Uterus (tissue), 4 donors: ENCODE data around the gene KDM8. TPM values are rescaled to one million over a fixed set of nuclear protein-coding genes. Genes with fewer than 3 reads are reported as not detected.

ENCODE experiments used
- DNase-seq, 2 donors: peaks; one replicate each; pipeline ENCODE4 v3.0.0-alpha.2; 2019 to 2020
- H3K27ac ChIP-seq, 2 donors: fragments of 200-600 bp; sonication (generic); 1 replicate in 1 of 2; 2 replicates in 1 of 2; pipeline ENCODE4 v1.5.1; 2016 to 2018
- H3K27me3 ChIP-seq, 2 donors: fragments of 200-600 bp; sonication (generic); one replicate each; pipeline ENCODE4 v1.5.1; 2018 to 2019; ENCODE audit warnings: control low read depth in 1 of 2
- H3K36me3 ChIP-seq, 2 donors: fragments of 200-600 bp; sonication (generic); one replicate each; pipeline ENCODE4 v1.5.1; 2019; ENCODE audit warnings: control low read depth in 1 of 2
- H3K4me1 ChIP-seq, 2 donors: fragments of 200-600 bp; sonication (generic); one replicate each; pipeline ENCODE4 v1.5.1; 2018 to 2019; ENCODE audit warnings: control low read depth in 1 of 2
- H3K4me3 ChIP-seq, 2 donors: fragments of 200-600 bp; sonication (generic); 1 replicate in 1 of 2; 2 replicates in 1 of 2; pipeline ENCODE4 v1.5.1; 2018 to 2019; ENCODE audit warnings: mild to moderate bottlenecking in 1 of 2
- H3K9me3 ChIP-seq, 2 donors: fragments of 200-600 bp; sonication (generic); one replicate each; pipeline ENCODE4 v1.5.1; 2019; ENCODE audit warnings: control low read depth in 1 of 2
- POLR2A ChIP-seq, 2 donors: fragments of 450-650 bp; IDR thresholded peaks; one replicate each; pipeline ENCODE4 v1.6.1; 2016; ENCODE audit warnings: antibody characterized with exemption in 2 of 2, mild to moderate bottlenecking in 1 of 2, moderate library complexity in 1 of 2
- intact Hi-C: fragments of 100-400 bp; cut with DNase I; formaldehyde crosslinking; loops from one replicate; pipeline ENCODE4 v1.15.1; 2023; ENCODE audit warnings: low total_unique reads
- total RNA-seq, 4 donors: library from RNA; depleted of rRNA in 3 of 4; stranded (reverse); fragments of >200 nt in 3 of 4; gene quantifications; one replicate each; pipeline versions ENCODE4 v1.1.0 to v1.2.4, GENCODE V29; 2014 to 2023
- TF ChIP-seq, protein P1 (sequence below), 4 experiments: fragments of 200-600 bp in 2 of 4; fragments of 450-650 bp in 2 of 4; sonication (generic) in 2 of 4; IDR thresholded peaks; one replicate each; pipeline ENCODE4 v1.5.1; 2016 to 2019; ENCODE audit warnings: antibody characterized with exemption in 4 of 4, mild to moderate bottlenecking in 2 of 4, moderate library complexity in 1 of 4
- donor health status: DM: yes; HTN: yes; CAD: no.

KDM8 gene
- total RNA-seq, 4 donors from 2014 or later: 4.1 to 31.0 (median 11.5) TPM; not detected in 1

GRCh38 chr16:27242868-27243590 is 39.7 kb downstream of the KDM8 start:
- Histone ChIP-seq H3K4me3 (peak overlapping the region in 1 of 2 donors; percentile 18), H3K4me1 (peaks cover 6 to 25% of the 10 kb centered on the region in 2 donors), H3K27me3 (no peaks in the 10 kb centered on the region), H3K9me3 (no peaks in the 10 kb centered on the region), H3K27ac (peak overlapping the region; percentile 82 to 87), H3K36me3 (no peaks in the 10 kb centered on the region)
- no peak for TF ChIP-seq POLR2A (IDR thresholded peaks at IDR 0.05)
- TF ChIP-seq, protein P1, sequence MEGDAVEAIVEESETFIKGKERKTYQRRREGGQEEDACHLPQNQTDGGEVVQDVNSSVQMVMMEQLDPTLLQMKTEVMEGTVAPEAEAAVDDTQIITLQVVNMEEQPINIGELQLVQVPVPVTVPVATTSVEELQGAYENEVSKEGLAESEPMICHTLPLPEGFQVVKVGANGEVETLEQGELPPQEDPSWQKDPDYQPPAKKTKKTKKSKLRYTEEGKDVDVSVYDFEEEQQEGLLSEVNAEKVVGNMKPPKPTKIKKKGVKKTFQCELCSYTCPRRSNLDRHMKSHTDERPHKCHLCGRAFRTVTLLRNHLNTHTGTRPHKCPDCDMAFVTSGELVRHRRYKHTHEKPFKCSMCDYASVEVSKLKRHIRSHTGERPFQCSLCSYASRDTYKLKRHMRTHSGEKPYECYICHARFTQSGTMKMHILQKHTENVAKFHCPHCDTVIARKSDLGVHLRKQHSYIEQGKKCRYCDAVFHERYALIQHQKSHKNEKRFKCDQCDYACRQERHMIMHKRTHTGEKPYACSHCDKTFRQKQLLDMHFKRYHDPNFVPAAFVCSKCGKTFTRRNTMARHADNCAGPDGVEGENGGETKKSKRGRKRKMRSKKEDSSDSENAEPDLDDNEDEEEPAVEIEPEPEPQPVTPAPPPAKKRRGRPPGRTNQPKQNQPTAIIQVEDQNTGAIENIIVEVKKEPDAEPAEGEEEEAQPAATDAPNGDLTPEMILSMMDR (IDR thresholded peaks at IDR 0.05): no peak
- peak; percentile 42 to 59 for DNase-seq
- intact Hi-C loops: loop anchor here (10.0 kb wide), 1 partner anchor 82 kb away; no protein-coding TSS in a partner anchor

GRCh38 chr16:27243725-27244362 is 40.5 kb downstream of the KDM8 start:
- Histone ChIP-seq H3K27me3 (no peaks in the 10 kb centered on the region), H3K9me3 (no peaks in the 10 kb centered on the region), H3K4me3 (no peak overlapping the region), H3K27ac (peak overlapping the region; percentile 82 to 87), H3K4me1 (peaks cover 6 to 25% of the 10 kb centered on the region in 2 donors), H3K36me3 (no peaks in the 10 kb centered on the region)
- DNase-seq: no peak
- no peak for TF ChIP-seq POLR2A (IDR thresholded peaks at IDR 0.05)
- TF ChIP-seq, protein P1 (IDR thresholded peaks at IDR 0.05): no peak
- intact Hi-C loops: loop anchor here (10.0 kb wide), 1 partner anchor 81 kb away; no protein-coding TSS in a partner anchor

DNA sequence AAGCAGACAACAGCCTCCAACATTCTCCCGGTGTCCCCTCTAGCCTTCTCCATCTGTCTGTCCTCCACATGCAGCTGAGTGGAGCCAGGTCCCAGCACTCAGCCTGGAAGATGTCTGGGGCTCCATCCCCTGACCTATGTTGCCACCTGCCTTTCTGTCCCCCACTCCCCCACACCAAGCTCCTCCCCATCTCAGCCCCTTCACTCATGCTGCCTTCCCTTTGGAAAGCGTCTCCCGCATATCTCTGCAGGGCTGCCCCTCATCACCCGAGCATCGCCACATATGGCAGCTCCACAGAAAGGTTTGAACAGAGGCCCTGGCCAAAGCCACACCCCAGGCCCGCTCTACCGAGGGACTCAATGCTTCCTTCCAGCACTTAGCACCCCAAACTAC is 41.0 kb downstream of the KDM8 start:
- H3K4me3 ChIP-seq: no peak overlapping the region
- intact Hi-C loops: loop anchor here (10.0 kb wide), 1 partner anchor 80 kb away; no protein-coding TSS in a partner anchor
- no peaks in the 10 kb centered on the region for H3K9me3 ChIP-seq
- peak overlapping the region; percentile 82 to 87 for H3K27ac ChIP-seq
- H3K27me3 ChIP-seq: no peaks in the 10 kb centered on the region
- no peak for DNase-seq
- peaks cover 6 to 25% of the 10 kb centered on the region in 2 donors for H3K4me1 ChIP-seq
- no peaks in the 10 kb centered on the region for H3K36me3 ChIP-seq
- TF ChIP-seq, protein P1 (IDR thresholded peaks at IDR 0.05): no peak
- TF ChIP-seq POLR2A (IDR thresholded peaks at IDR 0.05): no peak

GRCh38 chr16:27245276-27246172 is 42.2 kb downstream of the KDM8 start:
- intact Hi-C loops: loop anchor here (10.0 kb wide), 1 partner anchor 79 kb away; no protein-coding TSS in a partner anchor
- no peak overlapping the region for H3K4me3 ChIP-seq
- H3K4me1 ChIP-seq: peaks cover 6 to 25% of the 10 kb centered on the region in 2 donors
- peak overlapping the region; percentile 82 to 87 for H3K27ac ChIP-seq
- H3K9me3 ChIP-seq: no peaks in the 10 kb centered on the region
- no peaks in the 10 kb centered on the region for H3K36me3 ChIP-seq
- no peaks in the 10 kb centered on the region for H3K27me3 ChIP-seq
- TF ChIP-seq, protein P1 (IDR thresholded peaks at IDR 0.05): peak in 1 of 4 experiments; percentile 3
- no peak for TF ChIP-seq POLR2A (IDR thresholded peaks at IDR 0.05)
- DNase-seq: peak; percentile 74 to 81
